GM19372 (cell line): ENCODE measurements around the gene SSBP4.

Source experiments
- ATAC-seq: cut with Tn5 transposase; IDR thresholded peaks from one replicate; pipeline ENCODE4 v1.9.1; 2021; ENCODE audit warnings: mild to moderate bottlenecking, low read depth, moderate library complexity; ENCODE audit not compliant: unreplicated experiment

The SSBP4 gene

DNA sequence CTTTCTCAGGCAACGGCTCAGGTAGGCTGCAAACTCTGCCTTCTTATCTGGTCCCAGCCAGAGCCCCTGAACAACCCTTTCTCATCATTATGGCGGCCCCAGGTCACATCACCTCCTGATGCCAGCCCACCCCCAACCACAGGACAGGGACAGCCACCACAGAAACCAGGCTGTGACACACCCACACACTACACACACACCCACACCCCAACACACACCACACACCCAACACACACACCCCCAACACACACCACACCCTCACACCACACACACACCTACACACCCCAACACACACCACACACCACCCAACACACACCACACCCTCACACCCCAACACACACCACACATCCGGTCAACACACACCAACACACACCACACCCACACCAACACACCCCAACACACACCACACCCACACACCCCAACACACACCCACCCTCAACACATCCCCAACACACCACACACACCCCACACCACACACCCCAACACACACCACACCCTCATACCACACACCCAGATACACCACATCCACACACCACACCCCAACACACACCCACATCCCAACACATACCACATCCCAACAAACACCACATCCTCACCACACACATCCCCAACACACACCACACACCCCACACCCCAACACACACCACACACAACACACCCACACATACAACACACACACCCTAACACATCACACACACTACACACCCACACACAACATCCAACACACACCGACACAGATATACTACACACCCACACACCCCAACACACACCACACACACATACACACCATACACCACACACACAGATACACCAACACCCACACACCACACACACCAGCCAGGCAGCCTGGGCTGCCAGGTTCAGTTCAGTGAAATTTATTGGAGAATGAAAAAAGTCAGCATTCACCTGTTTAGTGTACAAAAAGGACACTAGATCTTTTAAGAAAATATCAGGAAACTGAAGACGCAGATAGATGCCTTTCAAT lies 22.9 kb downstream of the SSBP4 start:
- ATAC-seq = no peak

DNA sequence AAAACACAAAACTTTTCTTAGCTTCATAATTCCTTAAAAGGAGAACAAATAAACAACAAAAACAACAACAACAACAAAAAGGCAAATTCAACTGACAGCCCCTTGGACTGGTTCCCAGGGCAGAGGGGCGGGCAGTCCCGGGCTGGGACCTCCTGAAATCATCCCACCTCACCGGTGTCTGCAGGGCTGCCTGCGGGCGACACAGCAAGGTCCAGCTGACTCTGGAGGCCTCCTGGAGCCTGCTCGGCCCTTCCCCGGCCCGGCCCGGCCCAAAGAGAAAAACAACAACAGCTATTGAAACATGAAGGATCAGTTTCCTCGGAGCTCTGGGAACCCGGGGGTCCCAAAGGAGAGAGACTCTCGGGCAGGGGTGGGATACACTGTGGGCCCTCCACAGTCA lies 23.7 kb downstream of the SSBP4 start:
- ATAC-seq = no peak

DNA sequence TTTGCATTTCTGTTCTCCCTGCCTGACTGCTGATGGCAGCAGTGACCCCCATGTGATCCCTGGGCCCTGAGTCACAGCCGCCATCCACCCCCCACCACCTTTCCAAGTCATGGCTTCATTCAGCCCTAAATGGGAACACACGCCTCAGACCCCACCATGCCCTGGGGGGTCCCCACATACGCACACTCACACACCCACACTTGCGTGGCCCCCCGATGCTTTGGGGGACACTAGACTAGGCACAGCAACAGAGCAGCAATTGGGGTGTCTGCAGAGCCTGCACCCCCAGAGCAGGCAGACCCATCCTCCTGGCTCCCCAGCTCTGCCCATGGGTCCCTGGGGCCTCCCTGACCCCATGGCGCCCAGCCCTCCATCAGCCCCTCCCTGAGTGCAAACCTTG lies 24.2 kb downstream of the SSBP4 start:
- ATAC-seq = no peak

DNA sequence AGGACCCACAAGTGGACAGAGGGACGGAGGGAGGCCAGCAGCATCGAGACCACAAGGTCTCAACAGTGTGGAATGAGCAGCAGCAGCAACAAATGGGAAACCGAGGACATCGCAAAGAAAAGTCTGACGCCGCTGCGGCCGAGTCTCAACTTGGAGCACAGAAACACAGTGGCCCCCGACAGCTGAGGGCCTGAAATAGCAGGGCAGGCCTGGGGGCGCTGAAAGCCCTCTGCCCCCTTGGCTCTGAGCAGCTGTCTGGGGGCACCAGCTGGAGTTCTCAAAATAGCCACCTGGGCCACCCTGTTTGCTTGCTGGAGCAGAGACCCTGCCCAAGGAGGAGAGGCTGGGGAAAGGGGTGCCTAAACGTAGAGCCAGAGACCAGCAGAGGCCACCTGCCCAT lies 24.6 kb downstream of the SSBP4 start:
- ATAC-seq = no peak

DNA sequence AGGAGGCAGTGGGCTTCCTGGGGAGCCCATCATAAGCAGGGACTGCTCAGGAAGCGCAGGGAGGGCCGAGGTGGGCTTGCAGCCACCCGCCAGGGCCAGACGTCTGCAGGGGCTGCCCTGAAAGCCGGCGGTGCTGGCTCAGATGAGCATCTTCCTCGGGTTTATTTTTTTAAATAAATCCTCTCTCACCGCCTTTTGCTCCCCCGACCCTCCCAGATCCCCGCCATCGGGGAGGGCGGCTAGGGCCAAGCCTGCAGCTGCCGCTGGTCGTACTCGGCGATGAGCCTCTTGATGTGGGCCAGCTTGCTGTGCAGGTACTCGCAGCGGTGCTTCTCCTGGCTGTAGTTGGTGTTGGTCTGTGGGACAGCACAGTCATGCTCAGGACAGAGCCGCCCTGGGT lies 25.3 kb downstream of the SSBP4 start:
- no peak for ATAC-seq

DNA sequence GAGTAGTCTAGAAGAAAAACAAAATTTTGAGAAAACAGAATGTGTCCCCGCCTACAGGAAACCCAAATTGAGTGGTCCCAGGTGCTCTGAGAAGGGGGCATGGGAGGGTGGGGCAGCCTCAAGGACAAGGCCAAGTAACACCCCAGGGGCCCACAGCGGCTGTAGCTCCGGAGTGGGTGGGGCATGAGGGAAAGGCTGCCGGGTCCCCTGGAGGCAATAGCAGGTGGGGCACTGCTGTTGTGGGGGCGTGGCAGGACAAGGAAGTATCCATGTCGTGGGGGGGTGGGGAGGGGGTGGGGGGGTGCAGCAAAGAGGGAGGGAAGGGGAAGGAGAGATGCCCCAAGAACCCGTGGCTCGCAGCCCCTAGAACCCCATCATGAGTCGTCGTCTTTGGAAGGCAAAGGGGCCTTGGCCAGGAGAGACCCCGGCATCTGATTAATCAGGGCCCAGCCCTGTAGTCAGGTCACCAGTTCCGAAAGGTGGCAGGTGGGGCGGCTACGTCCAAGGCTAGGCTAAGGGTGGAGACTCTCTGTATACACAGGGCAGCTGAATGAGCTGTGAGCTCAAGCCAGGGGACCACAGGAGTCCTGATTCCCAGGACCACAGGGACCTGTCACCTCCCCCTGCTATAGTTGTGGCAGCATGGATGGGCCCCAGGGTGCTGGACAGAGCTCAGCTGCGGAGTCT lies 26.2 kb downstream of the SSBP4 start:
- ATAC-seq = no peak

DNA sequence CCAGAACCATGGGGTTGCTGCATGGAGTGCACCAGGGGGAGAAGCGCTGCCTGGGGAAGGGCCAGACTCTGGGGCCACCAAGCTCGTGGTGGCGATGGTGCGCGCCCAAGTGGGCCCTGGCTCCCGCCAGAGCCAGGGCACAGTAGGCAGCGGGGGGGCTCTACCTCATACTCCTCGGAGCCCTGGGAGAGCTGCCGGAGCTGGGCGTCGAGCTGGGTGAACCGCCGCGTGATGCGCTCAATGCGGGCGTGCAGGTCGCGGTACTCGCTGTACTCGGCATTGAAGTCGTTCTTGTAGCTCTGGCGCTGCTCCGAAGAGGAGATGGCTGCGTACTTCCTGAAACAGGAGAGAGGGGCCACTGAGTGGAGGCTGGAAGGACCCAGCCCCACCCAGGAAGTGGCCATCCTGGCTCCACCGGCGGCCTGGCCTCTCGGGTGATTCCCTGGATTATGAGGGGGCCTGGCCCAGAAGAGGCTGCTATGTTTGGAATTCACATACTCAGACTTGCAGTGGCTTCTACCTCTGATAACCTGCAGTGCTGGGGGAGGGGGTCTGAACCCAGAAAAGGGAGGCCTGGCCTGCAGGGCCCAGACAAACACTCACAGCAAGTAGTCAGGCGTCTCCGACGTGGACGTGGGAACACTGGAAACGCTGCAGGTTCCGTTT lies 27.1 kb downstream of the SSBP4 start:
- no peak for ATAC-seq

DNA sequence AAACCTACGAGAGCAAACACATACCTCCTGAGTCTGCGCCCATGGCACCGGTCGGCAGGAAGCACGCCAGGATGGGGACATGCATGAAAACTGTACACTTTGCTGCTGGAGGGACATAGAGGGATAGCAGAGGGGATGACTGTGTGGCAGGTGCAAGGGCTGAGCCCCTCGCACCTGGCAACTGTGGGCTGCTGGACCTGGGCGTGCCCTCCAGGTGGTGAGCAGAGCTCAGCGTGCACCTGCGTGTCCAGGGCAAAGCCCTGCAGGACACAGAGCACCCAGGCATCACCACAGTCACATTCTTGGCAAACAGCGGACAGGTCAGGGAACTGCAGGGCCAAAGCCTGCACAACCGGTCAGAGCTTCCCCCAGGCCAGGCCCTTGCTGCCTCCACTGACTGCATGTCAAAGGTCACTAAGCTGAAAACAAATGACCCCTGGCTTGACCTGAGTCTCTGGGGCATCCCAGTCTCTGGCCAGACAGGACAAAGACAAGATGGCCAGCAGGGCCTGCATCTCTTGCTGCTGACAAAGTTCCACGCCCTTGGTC lies 27.7 kb downstream of the SSBP4 start:
- no peak for ATAC-seq

DNA sequence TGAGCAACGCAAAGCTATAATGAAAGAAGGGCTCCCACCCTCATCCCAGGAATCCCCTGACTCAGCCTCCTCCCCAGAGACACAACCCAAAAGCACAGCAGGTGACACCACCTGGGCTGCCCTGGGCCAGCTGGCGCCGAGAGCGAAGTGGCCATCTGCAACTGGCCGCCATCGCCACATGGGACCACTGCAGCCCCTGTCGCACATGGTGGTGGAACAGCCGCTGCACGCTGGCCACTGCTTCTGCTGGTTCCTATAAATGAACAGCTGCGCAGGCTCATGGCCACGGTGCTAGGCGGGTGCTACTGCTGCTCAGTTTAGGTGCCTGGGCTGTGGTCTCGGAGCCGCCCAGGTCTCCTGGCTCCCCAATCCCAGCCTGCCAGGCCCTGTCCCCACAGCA lies 30.4 kb downstream of the SSBP4 start:
- ATAC-seq = no peak

DNA sequence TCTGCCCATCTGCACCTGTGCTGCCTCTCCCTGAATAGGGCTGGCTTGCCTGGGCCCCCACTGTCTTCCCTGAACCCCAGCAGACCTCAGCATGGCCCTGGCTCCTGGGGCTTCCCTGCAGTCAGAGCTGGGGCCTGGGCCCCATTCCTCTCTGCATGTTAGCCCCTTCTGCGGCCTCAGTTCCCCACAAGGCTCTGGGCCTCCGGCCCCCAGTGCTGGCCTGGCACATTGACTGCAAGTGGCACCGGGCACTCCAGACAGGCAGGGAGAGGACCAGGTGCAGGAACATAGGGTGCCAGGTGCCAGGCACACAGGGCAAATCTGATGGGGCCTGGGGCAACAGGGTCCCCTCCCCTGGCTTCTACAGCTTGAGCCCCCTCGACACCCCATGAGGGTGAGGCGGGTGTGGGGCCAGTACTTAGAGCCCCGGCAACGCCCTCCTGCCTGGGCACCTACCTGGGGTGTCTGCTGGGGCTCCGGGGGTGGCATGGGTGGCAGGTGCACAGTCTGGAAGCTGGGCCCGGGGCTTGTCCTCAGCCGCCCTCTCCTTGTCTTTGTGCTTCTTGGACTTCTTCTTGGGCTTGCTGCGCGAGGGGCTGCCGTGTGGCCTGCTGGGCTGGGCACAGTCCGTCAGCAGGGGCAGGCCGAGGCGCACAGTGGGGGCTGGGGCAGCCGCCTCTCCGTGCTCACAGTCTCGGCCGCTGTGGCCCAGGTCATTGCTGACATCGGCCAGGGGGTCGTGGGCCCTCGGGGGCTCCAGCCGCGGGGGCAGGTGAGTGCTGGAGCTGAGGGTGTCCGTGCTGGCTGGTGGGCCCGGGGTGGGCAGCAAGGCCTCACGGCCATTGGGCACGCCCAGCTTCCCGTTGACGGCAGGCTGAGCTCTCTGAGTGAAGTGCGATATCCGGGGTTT lies 31.1 kb downstream of the SSBP4 start:
- ATAC-seq = no peak

DNA sequence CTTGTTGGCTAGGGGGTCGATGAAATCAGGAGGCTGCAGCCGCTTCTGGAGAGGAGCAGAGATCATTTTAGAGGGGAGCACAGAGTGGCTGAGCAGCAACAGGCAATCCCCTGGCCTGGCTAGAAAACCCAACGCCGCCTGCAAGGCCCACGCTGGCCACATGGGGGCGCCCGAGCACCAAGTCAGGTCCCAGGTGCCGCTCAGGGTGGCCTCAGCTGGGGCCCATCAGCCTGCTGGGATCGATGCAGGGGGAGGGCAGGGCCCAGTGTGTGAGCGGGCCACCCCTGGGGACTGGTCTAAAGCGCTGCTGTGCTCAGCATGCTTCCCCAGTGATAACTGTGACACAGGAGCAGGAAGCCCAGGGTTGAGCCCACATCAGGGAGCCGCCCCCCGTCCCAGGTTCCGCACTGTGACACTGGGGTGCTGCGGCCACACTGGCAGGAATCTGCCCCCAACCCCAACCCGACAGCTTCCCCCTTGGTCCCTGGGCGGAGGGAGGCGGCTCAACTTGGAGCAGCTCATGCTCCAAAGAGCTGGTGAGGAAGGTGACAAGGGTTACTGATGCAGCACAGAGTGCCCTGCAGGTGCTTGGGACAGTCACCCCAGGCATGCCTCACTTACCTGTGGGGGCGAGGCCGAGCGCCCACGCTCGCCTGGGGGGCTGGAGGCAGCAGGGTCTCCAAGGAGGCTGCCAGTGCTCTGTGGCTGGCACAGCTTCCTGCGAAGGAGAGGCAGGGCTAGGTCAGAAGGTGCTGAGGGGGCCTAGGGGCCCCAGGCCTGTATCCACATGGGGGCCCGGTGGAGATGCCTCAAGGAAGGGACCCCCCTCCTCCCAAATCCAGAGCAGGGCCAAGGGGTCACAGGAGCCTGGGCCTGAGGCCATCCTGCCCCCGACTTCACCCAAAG lies 32.0 kb downstream of the SSBP4 start:
- ATAC-seq = no peak

DNA sequence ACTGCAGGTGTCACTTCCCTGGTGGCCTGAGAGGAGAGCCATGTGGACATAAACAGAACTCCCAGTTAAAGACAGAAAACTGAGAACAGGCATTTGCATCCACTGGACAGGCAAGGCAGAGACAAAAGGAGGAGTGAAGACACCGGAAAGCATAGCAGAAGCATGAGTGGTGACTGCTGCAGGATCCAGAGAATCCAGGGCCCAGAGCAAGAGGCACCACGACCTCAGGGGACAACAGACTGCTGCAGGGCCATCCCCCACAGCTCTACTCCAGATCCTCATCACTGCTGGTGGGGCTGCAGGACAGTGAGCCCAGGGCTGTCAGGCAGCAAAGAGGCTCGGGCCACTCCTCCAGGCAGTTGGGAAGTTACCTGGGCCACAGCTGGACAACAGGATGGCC lies 33.2 kb downstream of the SSBP4 start:
- ATAC-seq = no peak

DNA sequence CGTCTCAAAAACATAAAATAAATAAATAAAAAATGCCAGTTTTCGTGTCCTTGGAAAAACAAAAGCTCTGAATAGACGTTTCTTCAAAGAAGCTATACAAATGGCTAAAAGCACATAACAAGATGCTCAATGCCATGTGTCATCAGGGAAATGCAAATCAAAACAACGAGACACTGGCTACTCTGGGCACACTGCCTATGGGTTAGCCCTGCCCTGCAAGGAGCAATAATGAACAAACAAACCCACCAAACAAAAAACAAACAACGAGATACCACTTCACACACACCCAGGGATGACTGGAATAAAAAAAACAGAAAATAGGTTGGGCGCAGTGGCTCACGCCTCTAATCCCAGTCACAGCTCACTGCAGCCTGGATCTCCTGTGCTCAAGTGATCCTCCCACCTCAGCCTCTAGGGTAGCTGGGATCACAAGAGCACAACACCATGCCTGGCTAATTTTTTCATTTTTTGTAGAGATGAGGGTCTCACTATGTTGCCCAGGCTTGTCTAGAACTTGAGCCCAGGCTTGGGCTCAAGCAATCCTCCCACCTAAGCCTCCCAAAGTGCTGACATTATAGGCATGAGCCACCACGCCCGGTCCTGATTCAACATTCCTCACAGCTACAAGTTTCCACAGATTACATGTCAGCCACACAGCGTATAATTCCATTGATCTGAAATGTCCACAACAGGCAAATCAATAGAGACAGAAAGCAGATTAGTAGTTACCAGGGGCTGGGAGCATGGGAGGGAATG lies 34.2 kb downstream of the SSBP4 start:
- no peak for ATAC-seq

DNA sequence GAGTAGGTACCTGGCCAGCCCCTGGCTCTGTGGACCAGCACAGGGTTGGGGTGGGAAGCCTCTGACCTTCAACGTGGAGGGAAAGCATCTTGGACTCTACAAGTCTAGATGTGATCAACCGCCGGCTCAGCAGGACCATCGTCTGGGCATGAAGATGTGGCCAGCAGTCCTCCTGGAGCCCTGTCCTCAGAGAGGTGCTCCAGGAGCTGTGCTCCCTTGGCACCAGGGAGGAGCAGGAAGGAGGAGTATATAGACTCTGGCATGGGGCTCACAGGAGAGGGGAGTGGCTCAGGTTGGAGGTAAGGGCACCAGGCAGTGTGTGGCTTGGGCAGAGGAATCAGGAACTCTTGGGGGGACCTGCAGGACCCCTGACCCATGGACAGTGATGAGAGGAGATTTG lies 37.1 kb downstream of the SSBP4 start:
- no peak for ATAC-seq

DNA sequence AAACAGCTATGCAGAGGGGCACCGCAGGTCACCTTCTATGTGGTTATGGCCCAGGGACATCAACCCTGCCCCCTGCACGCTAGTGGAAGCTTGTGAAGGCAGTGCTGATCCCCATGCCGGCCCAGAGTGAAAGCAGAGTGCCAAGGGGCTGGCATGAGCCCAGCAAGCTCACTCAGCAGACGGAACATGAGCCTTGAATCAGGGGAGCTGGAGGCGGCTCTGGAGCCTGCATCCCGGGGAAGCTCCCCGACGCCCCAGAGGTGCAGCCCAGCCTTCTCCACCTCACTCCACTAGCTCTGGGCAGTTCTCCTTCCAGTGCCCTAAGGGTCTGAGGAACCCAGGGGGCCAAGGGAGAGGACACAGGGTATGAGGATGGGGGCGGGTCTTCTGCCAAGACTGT lies 37.8 kb downstream of the SSBP4 start:
- ATAC-seq = no peak

DNA sequence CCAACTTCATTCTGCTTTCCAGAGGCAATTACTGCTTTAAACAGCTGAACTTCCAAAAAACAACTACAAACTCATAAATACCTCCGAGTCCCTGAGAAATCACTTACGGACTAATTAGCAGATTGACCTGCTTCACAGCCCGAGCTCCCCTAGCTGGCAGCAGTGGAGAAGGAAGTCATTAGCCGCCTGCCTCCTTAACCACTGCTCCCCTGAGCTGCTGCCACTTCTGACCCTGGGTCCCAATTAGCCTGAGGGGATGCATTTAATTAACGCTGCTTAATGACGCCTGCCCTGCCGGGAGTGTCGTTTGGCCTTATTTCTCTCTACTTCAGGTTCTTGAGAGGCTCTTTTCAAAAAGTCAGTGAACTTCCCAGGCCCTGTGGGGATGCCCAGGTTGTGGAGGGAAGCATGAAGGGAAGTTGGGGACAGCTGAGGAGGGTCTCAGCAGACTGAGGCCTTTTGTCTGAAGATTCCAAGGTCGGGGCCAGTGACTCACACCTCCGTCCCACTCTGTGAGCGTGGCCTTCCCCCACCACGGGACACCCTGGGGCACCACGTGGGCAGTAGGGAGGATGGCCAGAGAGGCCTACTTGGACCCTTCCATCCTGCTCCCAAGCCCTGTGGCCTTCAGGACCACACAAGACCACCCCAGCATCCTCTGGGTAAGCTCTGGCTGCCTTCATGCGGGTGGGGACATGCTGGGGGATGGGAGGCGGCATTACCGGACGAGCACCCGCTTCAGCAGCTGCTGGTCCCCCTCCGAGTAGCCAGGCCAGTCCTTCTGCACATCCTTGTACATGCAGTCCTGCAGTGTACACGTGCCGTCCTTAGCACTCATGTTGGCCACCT lies 38.5 kb downstream of the SSBP4 start:
- ATAC-seq = no peak

DNA sequence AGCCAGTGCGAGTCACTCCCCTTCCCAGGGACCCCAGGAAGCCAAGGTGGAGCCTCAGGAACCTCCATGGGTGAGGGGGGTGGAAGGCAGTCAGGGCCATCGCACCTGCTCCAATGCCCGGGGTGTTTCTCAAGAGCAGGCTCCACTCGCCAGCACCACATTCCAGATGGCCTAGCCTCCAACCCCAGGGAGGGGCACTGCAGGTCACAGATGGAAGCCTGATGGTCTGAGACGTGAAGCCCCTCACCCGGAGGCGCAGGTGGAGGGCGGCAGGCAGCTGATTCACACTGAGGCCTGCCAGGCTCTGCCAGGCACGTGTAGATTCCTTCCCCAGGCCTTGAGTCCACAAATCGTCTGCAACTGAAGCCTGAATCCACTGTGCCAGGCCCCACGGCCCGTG lies 41.7 kb downstream of the SSBP4 start:
- no peak for ATAC-seq
